DMS 273 (cell line): ENCODE results near the gene SP140.
"Not testable (repeated sequence)": the region's sequence is repeated elsewhere in the genome, so short reads cannot be mapped to it uniquely, and the experiment has no call there.

Experiments used
- DNase-seq: peaks from one replicate; lab custom pipeline; 2025; ENCODE audit not compliant: unreplicated experiment; lab: John Stamatoyannopoulos, UW

Gene SP140

GRCh38 chr2:230224458-230224857 lies 1.1 kb upstream of the SP140 start:
- DNase-seq = no peak

GRCh38 chr2:230226051-230226551 lies 565 bp downstream of the SP140 start:
- DNase-seq = no peak

DNA sequence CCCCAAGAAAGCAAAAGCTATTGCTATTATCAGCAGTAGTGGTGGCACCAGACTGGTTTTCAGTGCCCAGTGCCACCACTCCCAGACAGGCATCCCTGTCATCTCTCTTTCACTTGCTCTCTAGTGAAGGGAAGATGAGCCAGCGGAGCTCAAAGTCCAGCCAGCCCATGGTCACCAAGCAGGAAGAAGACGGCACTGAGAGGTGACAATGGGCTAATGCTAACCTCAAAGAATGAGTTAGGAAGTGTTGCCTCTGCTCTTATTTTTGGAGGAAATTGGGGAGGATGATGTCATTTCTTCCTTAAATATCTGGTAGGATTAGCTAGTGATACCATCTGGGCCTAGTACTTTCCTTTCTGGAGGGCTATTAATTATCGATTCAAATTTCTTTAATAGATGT lies 1.7 kb downstream of the SP140 start:
- DNase-seq = no peak

GRCh38 chr2:230230087-230230486 lies 4.6 kb downstream of the SP140 start:
- DNase-seq = no peak

- no peak for DNase-seq
These were observed 5.1 kb downstream of the SP140 start for GRCh38 chr2:230230496-230231200.

DNA sequence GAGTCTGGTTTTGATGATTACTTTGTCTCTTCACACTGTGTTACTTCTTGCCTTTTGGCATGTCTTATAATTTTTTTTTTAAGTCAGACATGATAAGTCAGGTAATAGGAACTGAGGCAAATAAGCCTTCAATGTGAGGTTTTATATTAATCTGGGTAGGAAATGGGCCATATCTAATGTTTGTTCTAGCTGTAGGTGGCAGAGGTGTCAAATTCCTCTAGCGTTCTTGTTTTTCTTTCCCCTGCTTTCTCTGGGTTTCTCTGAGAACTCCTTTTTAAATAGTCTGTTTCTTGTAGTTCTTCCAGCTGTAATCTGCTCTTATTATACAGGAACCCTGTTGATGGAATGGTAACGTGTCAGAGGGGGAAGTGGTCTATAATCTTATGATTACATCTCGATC lies 5.7 kb downstream of the SP140 start:
- DNase-seq = no peak

DNA sequence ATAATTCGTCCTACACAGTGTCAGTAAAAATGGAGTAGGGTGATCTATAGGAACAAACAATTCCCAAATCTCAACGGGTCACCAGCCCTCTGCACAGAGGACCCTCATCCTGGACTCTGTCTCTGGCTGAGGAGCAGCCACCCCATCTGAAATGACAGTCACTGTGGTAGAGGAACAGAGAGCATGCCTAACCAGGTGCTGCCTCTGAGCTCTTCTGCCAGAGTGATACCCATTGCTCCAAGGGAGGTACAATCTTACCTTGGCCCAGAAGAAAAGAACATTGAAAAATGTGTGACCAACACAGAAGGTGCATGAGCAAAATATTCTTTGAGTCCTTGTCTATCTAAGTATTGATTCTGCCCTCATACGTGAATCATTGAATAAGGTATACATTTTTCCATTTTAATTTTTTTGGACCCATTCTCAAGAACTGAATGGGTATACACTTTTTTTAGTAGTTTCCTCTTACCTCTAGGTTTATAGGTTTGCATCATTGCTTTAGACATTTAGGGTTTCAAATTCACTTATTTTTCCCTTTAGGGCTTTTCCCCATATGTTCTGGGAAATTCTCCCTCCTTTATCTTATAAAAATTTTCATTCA lies 8.7 kb downstream of the SP140 start:
- DNase-seq = no peak

- DNase-seq = no peak
These were observed 9.3 kb downstream of the SP140 start for GRCh38 chr2:230234845-230235244.

- DNase-seq = no peak
These were observed 18.7 kb downstream of the SP140 start for GRCh38 chr2:230244211-230244610.

DNA sequence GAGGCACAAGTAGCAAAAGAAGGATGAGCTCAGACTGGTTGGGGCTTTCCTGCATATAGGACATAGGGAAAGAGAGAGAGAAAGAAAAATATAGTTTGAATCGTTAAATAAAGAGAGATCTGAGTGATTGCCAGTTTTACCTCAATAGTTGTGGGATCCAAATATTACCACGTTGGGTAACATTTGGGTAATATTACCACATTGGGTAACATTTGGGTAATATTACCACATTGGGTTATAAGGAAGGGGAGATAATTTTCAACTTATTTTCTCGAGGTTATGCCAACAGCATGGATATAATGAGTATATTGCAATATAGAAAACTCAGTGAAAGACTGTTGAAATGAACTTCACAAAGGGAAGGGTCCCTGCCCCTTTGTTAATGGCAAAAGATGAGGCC lies 20.7 kb downstream of the SP140 start:
- no peak for DNase-seq

DNA sequence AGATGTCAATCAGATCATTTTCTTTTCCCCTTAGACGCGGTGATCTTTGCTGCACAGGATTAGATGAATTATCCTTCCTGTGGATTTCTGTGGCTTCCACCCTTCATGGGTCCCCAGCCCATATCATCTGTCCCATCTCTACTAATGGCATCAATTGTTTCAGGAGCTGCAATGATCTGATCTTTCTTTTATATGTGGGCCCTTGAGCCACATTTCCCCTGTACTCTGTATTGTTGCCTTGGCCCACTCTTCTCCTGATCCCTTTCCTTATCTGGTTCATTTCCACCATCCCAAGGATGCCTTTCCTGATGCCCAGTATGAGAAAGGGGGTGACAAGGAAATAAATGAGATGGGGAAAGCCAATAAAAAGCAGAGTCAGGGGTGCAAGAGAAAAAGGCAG lies 24.7 kb downstream of the SP140 start:
- no peak for DNase-seq

- no peak for DNase-seq
These were observed 28.8 kb downstream of the SP140 start for GRCh38 chr2:230254152-230254881.

- no peak for DNase-seq
These were observed 31.3 kb downstream of the SP140 start for GRCh38 chr2:230256733-230257332.

DNA sequence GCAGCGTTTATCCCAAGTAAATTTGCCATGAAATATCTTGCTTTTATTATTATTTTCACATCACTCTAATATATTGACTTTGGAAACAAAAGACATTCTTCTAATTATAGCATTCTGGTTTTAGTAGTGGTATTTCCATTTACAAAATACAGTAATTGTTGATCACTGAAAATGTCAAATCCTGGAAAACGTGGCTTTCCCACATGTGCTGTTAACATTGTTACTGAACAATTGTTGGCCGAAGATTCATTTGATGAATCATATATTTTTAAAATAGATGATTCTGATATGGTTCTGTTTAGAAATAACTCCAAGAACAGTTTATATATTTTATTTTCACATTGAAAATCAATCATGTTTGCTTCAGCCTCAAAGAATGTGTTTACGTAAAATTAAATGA lies 32.9 kb downstream of the SP140 start:
- DNase-seq = no peak

GRCh38 chr2:230262246-230262645 lies 36.7 kb downstream of the SP140 start:
- no peak for DNase-seq

DNA sequence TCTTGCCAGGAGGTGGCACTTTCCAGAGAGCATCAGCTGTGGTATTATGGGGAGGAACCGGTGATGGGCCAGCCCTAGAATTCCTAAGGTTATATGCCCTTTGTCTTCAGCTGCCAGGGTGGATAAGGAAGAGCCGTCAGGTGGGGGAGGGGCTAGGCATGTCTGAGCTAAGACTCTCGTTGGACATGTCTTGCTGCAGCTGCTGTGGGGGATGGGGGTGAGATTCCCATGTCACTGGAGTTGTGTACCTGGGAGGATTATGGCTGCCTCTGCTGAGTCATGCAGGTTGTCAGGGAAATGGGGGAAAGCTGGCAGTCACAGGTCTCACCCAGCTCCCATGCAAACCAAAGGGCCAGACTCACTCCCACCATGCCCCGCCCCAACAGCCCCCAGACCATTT lies 39.4 kb downstream of the SP140 start:
- DNase-seq = not testable (repeated sequence)

DNA sequence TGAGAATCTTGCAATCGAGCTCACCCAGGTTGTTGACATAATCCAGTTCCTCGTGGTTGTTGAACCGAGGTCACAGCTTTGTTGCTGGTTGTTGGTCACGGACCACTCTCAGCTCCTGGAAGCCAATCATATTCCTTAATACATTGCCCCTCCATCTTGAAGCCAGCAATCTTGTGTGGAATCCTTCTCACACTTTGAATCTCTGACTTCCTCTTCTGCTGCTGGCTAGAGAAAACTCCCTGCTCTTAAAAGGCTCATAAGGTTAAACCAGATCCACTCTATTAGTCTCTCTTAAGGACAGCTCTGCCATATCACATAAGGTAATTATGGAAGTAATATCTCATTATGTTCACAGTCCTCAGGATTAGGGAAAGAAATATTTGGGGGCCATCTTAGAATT lies 41.1 kb downstream of the SP140 start:
- no peak for DNase-seq

DNA sequence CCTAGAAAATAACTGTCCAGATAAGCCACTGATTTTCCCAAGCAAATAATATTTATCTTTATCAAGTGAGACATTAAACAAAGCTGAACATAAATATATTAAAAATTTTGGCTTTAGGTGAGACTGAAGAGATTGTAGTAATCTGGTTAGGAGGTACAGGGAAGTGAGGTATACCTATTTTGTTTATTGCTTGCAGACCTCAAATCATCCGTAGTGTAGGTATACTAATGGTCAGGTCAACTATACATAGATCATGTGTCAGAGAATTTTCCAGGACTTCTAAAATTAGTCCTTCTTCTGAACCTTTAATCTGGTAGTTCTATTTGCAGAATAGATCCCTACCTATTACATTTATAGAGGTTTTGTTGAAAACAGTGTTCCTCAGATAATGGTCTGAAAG lies 41.5 kb downstream of the SP140 start:
- no peak for DNase-seq

DNA sequence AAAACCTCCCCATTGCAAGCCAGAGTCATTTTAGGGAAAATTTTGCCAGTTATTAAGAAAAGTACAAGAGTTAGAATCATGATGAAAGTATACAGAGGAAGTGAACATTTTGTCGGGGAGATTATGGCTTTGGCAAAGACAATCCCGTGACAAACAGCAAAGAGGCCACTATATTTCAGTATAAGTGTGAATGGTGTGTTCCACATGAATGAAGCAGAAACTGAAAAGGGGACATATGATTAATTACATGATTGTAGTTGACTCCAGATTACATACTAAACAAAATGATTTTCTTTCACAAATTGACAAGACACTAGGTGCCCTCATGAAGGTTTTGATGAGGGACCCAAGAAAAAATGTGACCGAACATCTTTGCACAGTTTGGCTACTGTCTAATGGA lies 42.0 kb downstream of the SP140 start:
- DNase-seq = no peak

DNA sequence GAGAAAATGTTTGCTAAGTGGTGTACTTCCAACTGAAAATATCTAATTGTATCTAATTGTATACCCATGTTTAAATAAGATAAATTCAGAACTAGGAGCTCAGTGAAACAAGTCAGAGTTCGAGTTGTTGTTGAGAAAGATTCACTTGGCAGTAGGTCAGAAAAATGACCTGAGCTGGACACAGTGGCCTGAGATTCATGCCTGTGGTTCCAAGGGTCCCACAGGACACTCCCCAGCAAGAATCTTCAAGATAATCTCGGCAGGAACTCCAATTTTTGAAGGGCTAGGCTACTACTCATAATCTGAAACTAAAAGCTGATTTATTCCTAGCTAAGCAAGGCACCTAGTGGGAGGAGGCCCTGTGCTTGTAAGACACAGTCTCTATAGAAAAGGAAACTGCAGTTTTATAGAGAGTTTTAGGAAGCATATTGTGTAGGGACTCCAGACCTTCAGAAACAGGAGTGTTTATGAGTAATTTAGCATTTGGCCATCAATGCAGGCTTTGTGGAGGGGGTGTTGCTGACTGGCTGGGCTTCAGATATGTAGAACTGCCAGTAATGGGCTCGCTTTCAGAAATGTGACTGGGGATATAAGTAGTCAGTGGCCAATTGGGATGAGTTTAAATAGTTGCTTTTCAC lies 43.2 kb downstream of the SP140 start:
- DNase-seq = no peak

- DNase-seq = no peak
These were observed 44.2 kb downstream of the SP140 start for GRCh38 chr2:230269715-230270114.
